PC-3 (cell line): ENCODE measurements around the gene ASB17. TPM values are rescaled to one million over a fixed set of nuclear protein-coding genes. Genes with fewer than 3 reads are reported as not detected.
"Not testable (repeated sequence)": the region's sequence is repeated elsewhere in the genome, so short reads cannot be mapped to it uniquely, and the experiment has no call there.

Experiments used
- ATAC-seq: fragments of 200-7000 bp; cut with Tn5 transposase; 2 replicates; pipeline ENCODE4 v1.9.1; 2020; ENCODE audit warnings: mild to moderate bottlenecking, moderate library complexity
- BruUV-seq: library from RNA; stranded (reverse); fragments of 400-500 nt; replicated peaks from 2 replicates; lab custom pipeline; 2021; lab: Mats Ljungman, UMichigan
- CTCF ChIA-PET: fragments of 300-600 bp; sonication (Branson Sonifier 250); formaldehyde crosslinking; loops from one replicate; lab custom pipeline; 2022; ENCODE audit warnings: antibody characterized with exemption; lab: Charles Lee
- POLR2A ChIA-PET: fragments of 300-600 bp; sonication (Branson Sonifier 250); formaldehyde crosslinking; loops from one replicate; lab custom pipeline; 2022; ENCODE audit warnings: antibody characterized with exemption; ENCODE audit not compliant: unreplicated experiment; lab: Charles Lee
- DNase-seq: peaks from one replicate; pipeline ENCODE4 v3.0.0-alpha.2; 2015
- H2AFZ ChIP-seq: fragments of 300-600 bp; sonication (generic); 2 replicates; pipeline ENCODE4 v1.6.0; 2016; ENCODE audit warnings: antibody characterized with exemption, low read length
- H3F3A ChIP-seq: fragments of 300-600 bp; sonication (generic); one replicate; pipeline ENCODE4 v1.6.0; 2017; ENCODE audit warnings: antibody characterized with exemption, low read length, control low read depth, mild to moderate bottlenecking; ENCODE audit not compliant: unreplicated experiment
- H3K27ac ChIP-seq: fragments of 300-600 bp; sonication (generic); 2 replicates; pipeline ENCODE4 v1.5.1; 2016; ENCODE audit warnings: mild to moderate bottlenecking, low read length
- H3K27me3 ChIP-seq: fragments of 300-600 bp; sonication (generic); 2 replicates; pipeline ENCODE4 v1.6.1; 2016; ENCODE audit warnings: low read length, mixed read lengths
- H3K36me3 ChIP-seq: fragments of 300-600 bp; sonication (generic); 2 replicates; pipeline ENCODE4 v1.6.1; 2016; ENCODE audit warnings: low read depth, mixed run types, low read length, mixed read lengths
- H3K4me1 ChIP-seq: fragments of 300-600 bp; sonication (generic); 2 replicates; pipeline ENCODE4 v1.5.1; 2016; ENCODE audit warnings: low read length; ENCODE audit not compliant: insufficient read depth
- H3K4me2 ChIP-seq: fragments of 300-600 bp; sonication (generic); 2 replicates; pipeline ENCODE4 v1.6.0; 2016; ENCODE audit warnings: low read length
- H3K4me3 ChIP-seq: fragments of 300-600 bp; sonication (generic); 2 replicates; pipeline ENCODE4 v1.5.1; 2016; ENCODE audit warnings: mild to moderate bottlenecking, low read length, mixed read lengths
- H3K79me2 ChIP-seq: fragments of 300-600 bp; sonication (generic); 2 replicates; pipeline ENCODE4 v1.6.1; 2017; ENCODE audit warnings: low read length, mixed read lengths
- H3K9ac ChIP-seq: fragments of 300-600 bp; sonication (generic); 2 replicates; pipeline ENCODE4 v1.6.0; 2016; ENCODE audit warnings: mild to moderate bottlenecking, low read length
- H3K9me2 ChIP-seq: fragments of 300-600 bp; sonication (generic); replicated peaks from 2 replicates; pipeline ENCODE4 v1.6.1; 2016; ENCODE audit warnings: mixed run types, low read length, mixed read lengths
- H3K9me3 ChIP-seq: fragments of 300-600 bp; sonication (generic); 2 replicates; pipeline ENCODE4 v1.6.1; 2016; ENCODE audit warnings: low read length, mixed read lengths
- H4K20me1 ChIP-seq: fragments of 300-600 bp; sonication (generic); 2 replicates; pipeline ENCODE4 v1.6.1; 2016; ENCODE audit warnings: low read length, mixed read lengths
- CTCF ChIP-seq: fragments of 300-600 bp; sonication (generic); conservative IDR thresholded peaks from 2 replicates; pipeline ENCODE4 v1.5.1; 2017; ENCODE audit warnings: antibody characterized with exemption, low read depth, mild to moderate bottlenecking, low read length
- EZH2 ChIP-seq: fragments of 300-600 bp; sonication (generic); IDR thresholded peaks from one replicate; pipeline ENCODE4 v1.6.1; 2017; ENCODE audit warnings: antibody characterized with exemption, mild to moderate bottlenecking, low read length; ENCODE audit not compliant: unreplicated experiment
- EZH2phosphoT487 ChIP-seq: fragments of 300-600 bp; sonication (generic); IDR thresholded peaks from 2 replicates; pipeline ENCODE4 v1.6.1; 2018; ENCODE audit warnings: mild to moderate bottlenecking, antibody characterized with exemption, low read length, borderline replicate concordance
- intact Hi-C: fragments of 100-400 bp; cut with micrococcal nuclease; formaldehyde crosslinking; loops from 2 replicates; pipeline ENCODE4 v1.9.0; 2023
- total RNA-seq: library from RNA; depleted of rRNA; stranded (reverse); fragments of >200 nt; gene quantifications from 2 replicates; pipeline ENCODE4 v1.2.3, GENCODE V29; 2014

The ASB17 gene
- total RNA-seq, 1 experiment from 2014 or later = not detected

GRCh38 chr1:75964760-75965408 is 32.7 kb upstream of the ASB17 start:
- Histone ChIP-seq H3K4me1 (peaks cover 20% of the 10 kb centered on the region), H3K9me3 (no peaks in the 10 kb centered on the region), H3K27me3 (no peaks in the 10 kb centered on the region), H3K9ac (no peak overlapping the region), H4K20me1 (no peaks in the 10 kb centered on the region), H2AFZ (no peak overlapping the region), H3K27ac (peak overlapping the region; percentile 27; the same call in 1 of the 2 replicates), H3F3A (no peaks in the 10 kb centered on the region), H3K36me3 (no peaks in the 10 kb centered on the region), H3K79me2 (no peaks in the 10 kb centered on the region), H3K4me3 (no peak overlapping the region), H3K4me2 (peak overlapping the region; percentile 17; the same call in 1 of the 2 replicates), H3K9me2 (no peaks in the 10 kb centered on the region)
- CTCF ChIA-PET = no interaction called here
- ATAC-seq (no peak), DNase-seq (no peak)
- no TSS peak for BruUV-seq
- TF ChIP-seq EZH2 (no peak), EZH2phosphoT487 (no peak), CTCF (no peak)
- POLR2A ChIA-PET = no interaction called here
- intact Hi-C loops = no loop called here

GRCh38 chr1:75964110-75964759 is 32.0 kb upstream of the ASB17 start:
- H3K9me3 ChIP-seq, CTCF ChIA-PET, H3K4me3 ChIP-seq, H3K9me2 ChIP-seq, intact Hi-C loops, H3K36me3 ChIP-seq, POLR2A ChIA-PET, H2AFZ ChIP-seq, H4K20me1 ChIP-seq, H3F3A ChIP-seq, H3K79me2 ChIP-seq, H3K9ac ChIP-seq, BruUV-seq, H3K27me3 ChIP-seq: not testable (repeated sequence)
- Histone ChIP-seq H3K27ac (peak overlapping the region; percentile 27; the same call in 1 of the 2 replicates), H3K4me2 (peak overlapping the region; percentile 17; the same call in 1 of the 2 replicates), H3K4me1 (peaks cover 16% of the 10 kb centered on the region)
- DNase-seq (peak; percentile 53), ATAC-seq (peak; percentile 38; the same call in 1 of the 2 replicates)

GRCh38 chr1:75954586-75954985 is 22.4 kb upstream of the ASB17 start:
- CTCF ChIA-PET = no interaction called here
- Histone ChIP-seq H3F3A (no peaks in the 10 kb centered on the region), H2AFZ (no peak overlapping the region), H3K9me3 (no peaks in the 10 kb centered on the region), H4K20me1 (no peaks in the 10 kb centered on the region), H3K27me3 (no peaks in the 10 kb centered on the region), H3K36me3 (no peaks in the 10 kb centered on the region), H3K4me2 (no peak overlapping the region), H3K9ac (no peak overlapping the region), H3K4me3 (no peak overlapping the region), H3K4me1 (0 out of 2 replicates have a peak, but pooled peaks cover 8% of the 10 kb centered on the region), H3K79me2 (no peaks in the 10 kb centered on the region), H3K9me2 (no peaks in the 10 kb centered on the region), H3K27ac (no peak overlapping the region)
- intact Hi-C loops = no loop called here
- POLR2A ChIA-PET = no interaction called here
- no peak for ATAC-seq
- BruUV-seq = no TSS peak
- DNase-seq = peak; percentile 44
- no peak for TF ChIP-seq EZH2
- no peak for TF ChIP-seq CTCF
- no peak for TF ChIP-seq EZH2phosphoT487
